HG03039 (cell line): ENCODE data around the gene CKLF.
A peak's percentile ranks its signal among the peaks of the same experiment; 100 is the strongest.
"Not testable (repeated sequence)": the region's sequence is repeated elsewhere in the genome, so short reads cannot be mapped to it uniquely, and the experiment has no call there.

ENCODE experiments used
- ATAC-seq: cut with Tn5 transposase; IDR thresholded peaks from one replicate; pipeline ENCODE4 v1.9.1; 2021; ENCODE audit warnings: mild to moderate bottlenecking, moderate library complexity; ENCODE audit not compliant: unreplicated experiment

CKLF gene, protein sequence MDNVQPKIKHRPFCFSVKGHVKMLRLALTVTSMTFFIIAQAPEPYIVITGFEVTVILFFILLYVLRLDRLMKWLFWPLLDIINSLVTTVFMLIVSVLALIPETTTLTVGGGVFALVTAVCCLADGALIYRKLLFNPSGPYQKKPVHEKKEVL

GRCh38 chr16:66552286-66553177, at the start of gene CKLF:
Gene CKLF (plus strand): TSS chr16:66552576. CDS start chr16:66552716, 140 bp downstream.
- ATAC-seq, result peak; percentile 67

GRCh38 chr16:66503030-66503429, 49.3 kb upstream of the CKLF start:
- ATAC-seq, result no peak

DNA sequence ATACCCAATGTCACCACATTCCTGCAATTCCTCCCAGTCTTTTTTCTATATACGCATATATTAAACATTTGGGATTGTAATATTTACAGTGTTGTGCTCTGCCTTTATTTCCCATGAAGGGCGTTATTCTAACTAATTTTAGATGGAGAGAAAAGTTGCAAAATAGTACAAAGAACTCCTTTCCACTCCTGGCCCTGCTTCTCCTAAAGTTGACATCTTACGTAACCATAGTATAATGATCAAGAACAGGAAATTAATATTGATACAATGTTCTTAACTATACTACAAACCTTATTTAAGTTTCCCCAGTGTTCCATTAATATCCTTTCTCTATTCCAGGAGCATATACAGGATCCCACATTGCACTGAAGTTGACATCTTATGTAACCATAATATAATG, 48.8 kb upstream of the CKLF start:
- no peak for ATAC-seq

GRCh38 chr16:66507731-66508239, 44.6 kb upstream of the CKLF start:
- no peak for ATAC-seq

DNA sequence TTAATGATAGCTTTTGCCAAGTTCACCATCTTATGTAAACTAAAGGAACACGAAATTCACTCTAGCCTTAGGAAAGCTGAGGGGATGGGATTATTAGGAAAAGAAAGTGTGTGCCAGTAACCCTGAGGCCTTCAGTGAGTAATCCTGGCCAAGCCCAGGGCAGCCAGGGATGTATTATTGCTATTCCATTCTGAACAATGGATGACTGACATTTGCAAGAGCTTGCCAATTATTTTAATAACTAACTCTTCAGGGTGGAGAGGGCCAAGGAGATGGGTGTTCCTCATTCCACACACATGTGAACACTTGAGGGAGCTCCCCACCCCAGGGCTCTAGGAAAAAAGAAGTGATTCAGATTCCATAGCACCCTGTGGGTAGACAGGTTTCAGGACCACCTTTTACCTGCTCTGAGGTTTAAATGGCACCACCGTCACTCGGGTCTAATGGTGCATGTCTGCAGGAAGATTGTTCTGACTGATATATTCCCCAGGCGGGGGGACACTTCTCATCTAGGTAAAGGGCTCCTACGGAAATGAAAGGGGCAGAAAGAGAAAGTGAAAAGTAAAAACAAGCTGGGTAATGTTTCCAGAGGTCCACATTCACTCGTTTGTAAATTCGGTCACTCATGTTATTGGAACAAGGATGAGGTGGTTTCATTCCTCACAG, 44.0 kb upstream of the CKLF start:
- ATAC-seq, result no peak

GRCh38 chr16:66508914-66509496, 43.4 kb upstream of the CKLF start:
- ATAC-seq, result no peak

DNA sequence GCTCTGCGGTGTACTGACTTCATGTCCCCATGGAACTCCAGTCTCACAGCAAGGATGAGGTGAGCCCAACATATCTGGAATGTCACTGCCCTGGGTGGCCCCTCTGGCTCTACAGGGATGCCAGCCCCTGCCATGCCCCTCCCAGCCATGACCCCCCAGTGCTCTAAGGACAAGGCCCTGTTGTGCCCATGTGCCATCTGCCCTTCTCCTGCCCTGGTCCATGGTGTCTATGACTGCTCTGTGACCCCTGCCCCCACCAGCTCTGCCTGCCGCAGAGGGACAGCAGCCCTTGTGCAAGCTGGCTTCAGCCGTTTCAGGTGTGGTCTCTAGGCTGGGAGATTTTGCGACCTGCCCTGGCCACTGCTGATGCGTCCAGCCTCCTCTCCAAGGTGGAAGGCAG, 42.8 kb upstream of the CKLF start:
- ATAC-seq, result no peak

DNA sequence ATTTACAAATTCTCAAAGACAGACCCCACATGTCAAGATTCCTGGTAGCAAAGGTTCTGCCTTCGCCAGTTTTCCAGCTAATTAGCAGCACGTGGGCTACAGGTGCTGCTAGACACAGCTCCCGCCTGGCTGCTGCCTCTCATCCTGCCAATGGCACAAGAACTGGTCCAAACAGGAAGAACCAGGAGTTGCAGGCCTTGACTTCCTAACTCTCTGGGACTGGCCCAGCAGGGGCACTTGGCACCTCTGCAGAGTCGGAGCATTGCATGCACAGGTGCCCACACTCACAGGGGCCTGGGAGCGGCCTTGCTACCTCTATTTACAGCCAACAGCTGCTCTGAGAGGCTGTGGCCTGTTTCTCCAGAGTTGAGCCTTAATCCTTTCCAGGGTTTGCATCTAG, 42.1 kb upstream of the CKLF start:
- no peak for ATAC-seq

GRCh38 chr16:66510711-66511601, 41.4 kb upstream of the CKLF start:
- ATAC-seq, result no peak

- ATAC-seq, result no peak
Observed at GRCh38 chr16:66511602-66512271, 40.6 kb upstream of the CKLF start.

DNA sequence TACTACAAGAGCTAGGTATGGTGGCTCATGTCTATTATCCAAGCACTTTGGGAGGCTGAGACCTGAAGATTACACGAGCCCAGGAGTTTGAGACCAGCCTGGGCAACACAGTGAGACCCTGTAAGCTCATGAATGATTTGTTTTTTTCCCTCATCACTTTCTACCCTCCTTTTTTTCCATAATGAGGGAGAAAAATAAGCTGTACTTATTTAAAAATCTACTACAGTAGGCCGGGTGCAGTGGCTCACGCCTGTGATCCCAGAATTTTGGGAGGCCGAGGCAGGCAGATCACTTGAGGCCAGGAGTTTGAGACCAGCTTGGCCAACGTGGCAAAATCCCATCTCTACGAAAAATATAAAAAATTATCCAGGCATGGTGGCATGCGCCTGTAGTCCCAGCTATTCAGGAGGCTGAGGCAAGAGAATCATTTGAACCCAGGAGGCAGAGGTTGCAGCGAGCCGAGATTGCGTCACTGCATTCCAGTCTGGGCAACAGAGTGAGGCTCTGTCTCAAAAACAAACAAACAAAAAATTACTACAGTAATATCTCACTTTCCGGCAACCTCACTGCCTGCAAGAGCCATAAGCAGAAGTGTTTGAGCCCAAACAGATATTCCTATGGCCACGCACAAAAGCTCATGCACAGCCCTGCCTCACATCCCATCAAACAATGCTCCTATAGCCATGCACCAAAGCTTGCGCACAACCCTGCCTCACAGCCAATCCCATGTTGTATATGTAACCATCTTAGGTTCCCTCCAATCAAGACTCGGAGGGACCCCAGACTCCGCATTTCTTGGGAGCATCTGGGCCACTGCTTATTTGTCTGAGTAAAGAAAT, 39.9 kb upstream of the CKLF start:
- ATAC-seq, result no peak

DNA sequence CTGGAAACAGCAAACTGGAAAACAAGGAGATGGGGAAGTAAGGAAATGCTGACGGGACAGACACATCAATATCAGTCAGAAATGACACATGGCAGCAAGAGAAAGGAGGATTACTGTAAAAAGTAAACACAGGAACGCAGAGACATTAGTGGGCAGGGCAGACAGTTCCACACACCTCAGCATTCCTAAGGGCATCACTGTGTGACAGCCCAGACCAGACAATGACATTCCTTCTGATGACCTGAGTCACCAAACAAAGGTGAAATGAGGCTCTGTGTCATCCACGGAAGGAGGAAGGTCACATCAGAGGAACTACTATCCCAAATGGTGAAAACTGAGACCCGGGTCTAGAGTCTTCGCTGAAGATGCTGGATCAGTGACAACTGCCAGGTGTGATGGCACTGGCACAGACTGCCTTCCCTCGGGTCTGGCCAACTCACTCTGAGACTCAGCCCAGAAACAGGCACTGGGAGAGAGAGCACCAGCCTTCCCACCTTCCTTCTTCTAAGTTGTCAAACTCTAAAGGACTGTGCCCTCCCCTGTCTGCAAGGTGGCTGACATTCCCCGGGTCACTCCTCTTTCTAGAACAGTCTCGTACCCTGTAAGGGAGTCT, 39.2 kb upstream of the CKLF start:
- no peak for ATAC-seq

- ATAC-seq, result not testable (repeated sequence)
Observed at GRCh38 chr16:66514391-66514790, 38.0 kb upstream of the CKLF start.

DNA sequence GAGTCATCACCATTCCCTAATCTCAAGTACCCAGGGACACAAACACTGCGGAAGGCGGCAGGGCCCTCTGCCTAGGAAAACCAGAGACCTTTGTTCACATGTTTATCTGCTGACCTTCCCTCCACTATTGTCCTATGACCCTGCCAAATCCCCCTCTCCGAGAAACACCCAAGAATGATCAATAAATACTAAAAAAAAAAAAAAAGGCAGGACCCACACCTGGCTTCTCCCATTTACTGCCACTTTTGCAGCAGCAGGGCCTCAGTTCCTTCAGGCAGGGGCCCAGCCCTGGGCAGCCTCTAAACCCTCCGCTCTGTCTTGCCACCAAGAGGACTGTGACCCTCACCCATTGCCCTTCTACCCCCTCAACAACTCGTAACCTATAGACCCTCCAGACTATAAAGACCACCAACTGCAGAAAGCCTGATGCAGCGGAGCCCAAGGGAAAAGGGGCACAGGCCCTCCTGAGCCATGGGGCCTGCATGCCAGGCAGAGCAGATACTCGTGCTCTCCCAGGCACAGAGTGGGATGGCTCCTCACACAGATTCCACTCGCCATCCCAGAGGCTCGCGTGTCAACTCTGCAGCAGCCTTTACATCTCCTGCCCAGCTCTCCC, 37.3 kb upstream of the CKLF start:
- not testable (repeated sequence) for ATAC-seq

- no peak for ATAC-seq
Observed at GRCh38 chr16:66515596-66516508, 36.5 kb upstream of the CKLF start.

GRCh38 chr16:66516509-66516807, 35.9 kb upstream of the CKLF start:
- no peak for ATAC-seq
